Liver (tissue), 9 donors: ENCODE measurements around the gene ZNF496. TPM values are rescaled to one million over a fixed set of nuclear protein-coding genes. Genes with fewer than 3 reads are reported as not detected.

ENCODE experiments used
- DNase-seq: peaks from one replicate; pipeline ENCODE4 v3.0.0-alpha.2; 2017; ENCODE audit warnings: low spot score
- H3K27ac ChIP-seq, 2 donors: one replicate each; pipeline ENCODE4 v1.7.0; 2013; ENCODE audit warnings: inconsistent platforms in 2 of 2, low read length in 2 of 2, control low read depth in 1 of 2, low read depth in 1 of 2, mild to moderate bottlenecking in 1 of 2
- H3K27me3 ChIP-seq, 4 donors: one replicate each; pipeline versions ENCODE4 v1.6.1 to v1.7.0; 2013; ENCODE audit warnings: low read length in 3 of 4, inconsistent platforms in 1 of 4, mild to moderate bottlenecking in 1 of 4, moderate library complexity in 1 of 4; ENCODE audit not compliant: control insufficient read depth in 4 of 4, insufficient read depth in 4 of 4
- H3K36me3 ChIP-seq, 4 donors: one replicate each; pipeline versions ENCODE4 v1.6.1 to v1.7.0; 2013; ENCODE audit warnings: low read length in 3 of 4, mild to moderate bottlenecking in 3 of 4, low read depth in 1 of 4, moderate library complexity in 1 of 4; ENCODE audit not compliant: control insufficient read depth in 4 of 4, insufficient read depth in 3 of 4
- H3K4me1 ChIP-seq, 4 donors: one replicate each; pipeline versions ENCODE4 v1.6.1 to v1.7.0; 2013; ENCODE audit warnings: low read length in 3 of 4, mild to moderate bottlenecking in 3 of 4, moderate library complexity in 1 of 4; ENCODE audit not compliant: control insufficient read depth in 4 of 4, insufficient read depth in 4 of 4
- H3K4me3 ChIP-seq, 3 donors: one replicate each; pipeline versions ENCODE4 v1.6.1 to v1.7.0; 2013; ENCODE audit warnings: low read length in 3 of 3, control low read depth in 1 of 3, low read depth in 1 of 3, mild to moderate bottlenecking in 1 of 3
- H3K9ac ChIP-seq, 2 donors: one replicate each; pipeline ENCODE4 v1.7.0; 2013; ENCODE audit warnings: low read length in 2 of 2, mild to moderate bottlenecking in 2 of 2, moderate library complexity in 2 of 2, control low read depth in 1 of 2, low read depth in 1 of 2
- H3K9me3 ChIP-seq, 4 donors: one replicate each; pipeline versions ENCODE4 v1.6.1 to v1.7.0; 2013; ENCODE audit warnings: low read length in 3 of 4; ENCODE audit not compliant: control insufficient read depth in 4 of 4
- EGR1 ChIP-seq, 2 donors: IDR thresholded peaks; 2 replicates each; pipeline ENCODE4 v1.6.1; 2016 to 2018; ENCODE audit warnings: antibody characterized with exemption in 2 of 2, low read depth in 2 of 2
- FOXA1 ChIP-seq: IDR thresholded peaks from 2 replicates; pipeline ENCODE4 v1.6.1; 2016; ENCODE audit warnings: antibody characterized with exemption
- GABPA ChIP-seq, 2 donors: IDR thresholded peaks in 1 of 2; conservative IDR thresholded peaks in 1 of 2; 2 replicates each; pipeline ENCODE4 v1.6.1; 2016; ENCODE audit warnings: antibody characterized with exemption in 2 of 2, mild to moderate bottlenecking in 1 of 2, moderate library complexity in 1 of 2
- HNF4A ChIP-seq, 2 donors: conservative IDR thresholded peaks; 2 replicates each; pipeline ENCODE4 v1.6.1; 2016; ENCODE audit warnings: antibody characterized with exemption in 2 of 2, mild to moderate bottlenecking in 2 of 2
- HNF4G ChIP-seq: IDR thresholded peaks from 2 replicates; pipeline ENCODE4 v1.6.1; 2016; ENCODE audit warnings: antibody characterized with exemption
- MAX ChIP-seq: IDR thresholded peaks from 2 replicates; pipeline ENCODE4 v1.6.1; 2016; ENCODE audit warnings: antibody characterized with exemption
- NR2F2 ChIP-seq: IDR thresholded peaks from 2 replicates; pipeline ENCODE4 v1.6.1; 2016; ENCODE audit warnings: antibody characterized with exemption
- RAD21 ChIP-seq, 2 donors: IDR thresholded peaks; 2 replicates each; pipeline ENCODE4 v1.6.1; 2016; ENCODE audit warnings: antibody characterized with exemption in 2 of 2, mild to moderate bottlenecking in 2 of 2
- REST ChIP-seq: IDR thresholded peaks from 2 replicates; pipeline ENCODE4 v1.6.1; 2016; ENCODE audit warnings: antibody characterized with exemption, mild to moderate bottlenecking
- RXRA ChIP-seq, 2 donors: IDR thresholded peaks; 2 replicates each; pipeline ENCODE4 v1.6.1; 2017 to 2018; ENCODE audit warnings: antibody characterized with exemption in 2 of 2, mild to moderate bottlenecking in 1 of 2
- TAF1 ChIP-seq: conservative IDR thresholded peaks from 2 replicates; pipeline ENCODE4 v1.6.1; 2016; ENCODE audit warnings: antibody characterized with exemption, mild to moderate bottlenecking
- YY1 ChIP-seq: IDR thresholded peaks from 2 replicates; pipeline ENCODE4 v1.6.1; 2016; ENCODE audit warnings: antibody characterized with exemption, mild to moderate bottlenecking
- WGBS: extraction: QIAGEN DNeasy Blood & Tissue Kit; methylation state at CpG from one replicate; pipeline ENCODE4 v1.1.7; 2013; 5-methylcytosine and 5-hydroxymethylcytosine counted together
- polyA plus RNA-seq, 2 donors: library from polyadenylated mRNA; stranded (reverse) in 1 of 2; unstranded in 1 of 2; fragments of 200-250 nt in 1 of 2; fragments of >200 nt in 1 of 2; fragmentation: Nextera tagmentation in 1 of 2; extraction: Ambion mirVana in 1 of 2; gene quantifications; one replicate each; pipeline versions ENCODE4 v1.2.1 to v1.2.3, GENCODE V29; 2013 to 2015
- total RNA-seq, 2 donors: library from RNA; depleted of rRNA; stranded (reverse); fragments of >200 nt; gene quantifications; one replicate each; pipeline ENCODE4 v1.2.3, GENCODE V29; 2014
- TF ChIP-seq, protein P1 (sequence below): fragments of 150-350 bp; IDR thresholded peaks from 2 replicates; pipeline ENCODE4 v1.5.1; 2017; ENCODE audit warnings: improper control_type of control experiment, low read depth, low read length; ENCODE audit not compliant: missing input control
- TF ChIP-seq, protein P2 (sequence below): IDR thresholded peaks from 2 replicates; pipeline ENCODE4 v1.6.1; 2016; ENCODE audit warnings: antibody characterized with exemption
- donor health status: healthy.
- donor health status: healthy.
- donor health status: healthy.
- donor health status: healthy.
- donor health status: healthy.

Gene ZNF496
- total and polyA plus RNA-seq, 4 donors, result 0.93 to 7.5 (median 4.7) TPM

GRCh38 chr1:247326411-247327130, 5.1 kb downstream of the ZNF496 start (continued):
- TF ChIP-seq GABPA (IDR thresholded peaks at IDR 0.05 in 1 of 2, conservative IDR thresholded peaks at IDR 0.05 in 1 of 2), result no peak
- TF ChIP-seq HNF4A (conservative IDR thresholded peaks at IDR 0.05), result no peak
- no peak for TF ChIP-seq RAD21 (IDR thresholded peaks at IDR 0.05)
- no peak for TF ChIP-seq HNF4G
- no peak for TF ChIP-seq NR2F2
- no peak for TF ChIP-seq TAF1
- TF ChIP-seq EGR1 (IDR thresholded peaks at IDR 0.05; ENCODE audit: low read depth in 2 of 2), result no peak
- no peak for TF ChIP-seq YY1

GRCh38 chr1:247324923-247325322, 6.7 kb downstream of the ZNF496 start:
- Histone ChIP-seq H3K4me3 (no peak overlapping the region), H3K9ac (no peak overlapping the region), H3K27ac (no peak overlapping the region), H3K4me1 (no peaks in the 10 kb centered on the region), H3K9me3 (no peaks in the 10 kb centered on the region), H3K36me3 (peaks cover 6 to 39% (median 14%) of the 10 kb centered on the region in 4 donors), H3K27me3 (no peaks in the 10 kb centered on the region)
- TF ChIP-seq NR2F2, result no peak
- no peak for TF ChIP-seq HNF4A (conservative IDR thresholded peaks at IDR 0.05)
- TF ChIP-seq TAF1, result no peak
- WGBS, result 92% methylated on average over 2 of the region's 2 CpGs
- no peak for DNase-seq

DNA sequence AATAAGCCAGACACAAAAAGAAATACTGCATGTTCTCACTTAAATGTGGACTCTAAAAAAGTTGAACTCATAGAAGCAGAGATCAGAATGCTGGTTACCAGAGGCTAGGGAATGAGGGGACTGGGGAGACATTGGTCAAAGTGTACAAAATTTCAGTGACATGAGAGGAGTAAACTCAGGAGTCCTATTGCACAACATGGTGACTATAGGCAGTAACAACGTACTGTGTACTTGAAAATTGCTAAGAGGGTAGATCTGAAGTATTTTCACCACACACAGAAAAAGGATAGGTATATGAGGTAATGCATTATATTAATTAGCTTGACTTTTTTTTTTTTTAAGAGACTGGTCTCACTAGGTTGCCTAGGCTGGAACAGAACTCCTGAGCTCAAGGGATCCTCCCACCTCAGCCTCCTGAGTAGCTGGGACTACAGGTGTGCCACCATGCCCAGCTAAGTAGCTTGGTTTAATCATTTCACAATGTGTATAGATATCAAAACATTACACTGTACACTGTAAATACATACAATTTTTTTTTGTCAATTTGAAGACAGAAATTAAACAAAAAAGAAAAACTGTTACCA, 7.4 kb downstream of the ZNF496 start:
- no peak overlapping the region for H3K4me3 ChIP-seq
- no peaks in the 10 kb centered on the region for H3K4me1 ChIP-seq
- TF ChIP-seq TAF1, result no peak
- TF ChIP-seq REST, result no peak
- no peak for TF ChIP-seq HNF4G
- WGBS, result 87% methylated on average over 1 of the region's 1 CpG
- H3K27ac ChIP-seq, result no peak overlapping the region
- H3K9ac ChIP-seq, result no peak overlapping the region
- no peak for DNase-seq
- no peaks in the 10 kb centered on the region for H3K9me3 ChIP-seq
- H3K27me3 ChIP-seq, result no peaks in the 10 kb centered on the region
- H3K36me3 ChIP-seq, result peaks cover 6 to 41% (median 14%) of the 10 kb centered on the region in 4 donors

DNA sequence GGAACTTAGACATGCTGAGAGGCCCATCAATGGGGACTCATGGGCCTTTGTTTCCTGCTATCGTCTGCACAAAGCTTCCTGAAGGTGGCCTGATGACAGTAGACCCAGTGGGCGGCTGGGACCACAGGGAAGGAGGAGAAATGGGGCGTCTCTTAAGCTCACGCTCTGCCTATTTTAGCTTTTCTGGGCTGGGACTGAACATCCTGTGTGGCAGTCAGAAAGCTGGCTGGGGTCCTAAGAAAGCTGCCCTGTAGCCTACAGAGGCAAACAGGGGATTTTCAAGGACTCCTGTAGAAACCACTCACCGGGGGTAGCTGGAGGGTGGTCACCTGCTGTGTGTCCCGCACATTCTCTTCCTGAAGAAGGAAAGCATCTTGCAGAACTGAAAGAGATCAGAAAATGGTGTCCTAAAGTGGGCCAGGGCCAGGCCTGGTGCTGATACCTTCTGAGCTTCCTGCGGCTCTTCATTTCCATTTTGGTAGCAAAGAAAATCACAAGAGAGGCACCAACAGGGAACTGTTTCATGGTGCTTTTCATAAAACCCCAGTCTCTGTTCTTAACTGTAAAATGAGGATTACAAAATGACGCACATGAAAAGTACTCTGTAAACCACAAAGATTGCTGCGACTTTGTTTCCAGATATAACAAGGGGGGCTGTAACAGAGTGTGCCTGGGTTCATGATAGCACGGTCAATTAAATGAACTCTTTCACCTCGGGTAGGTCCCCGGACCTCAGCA, 8.6 kb downstream of the ZNF496 start:
- no peak overlapping the region for H3K9ac ChIP-seq
- TF ChIP-seq, protein P1, sequence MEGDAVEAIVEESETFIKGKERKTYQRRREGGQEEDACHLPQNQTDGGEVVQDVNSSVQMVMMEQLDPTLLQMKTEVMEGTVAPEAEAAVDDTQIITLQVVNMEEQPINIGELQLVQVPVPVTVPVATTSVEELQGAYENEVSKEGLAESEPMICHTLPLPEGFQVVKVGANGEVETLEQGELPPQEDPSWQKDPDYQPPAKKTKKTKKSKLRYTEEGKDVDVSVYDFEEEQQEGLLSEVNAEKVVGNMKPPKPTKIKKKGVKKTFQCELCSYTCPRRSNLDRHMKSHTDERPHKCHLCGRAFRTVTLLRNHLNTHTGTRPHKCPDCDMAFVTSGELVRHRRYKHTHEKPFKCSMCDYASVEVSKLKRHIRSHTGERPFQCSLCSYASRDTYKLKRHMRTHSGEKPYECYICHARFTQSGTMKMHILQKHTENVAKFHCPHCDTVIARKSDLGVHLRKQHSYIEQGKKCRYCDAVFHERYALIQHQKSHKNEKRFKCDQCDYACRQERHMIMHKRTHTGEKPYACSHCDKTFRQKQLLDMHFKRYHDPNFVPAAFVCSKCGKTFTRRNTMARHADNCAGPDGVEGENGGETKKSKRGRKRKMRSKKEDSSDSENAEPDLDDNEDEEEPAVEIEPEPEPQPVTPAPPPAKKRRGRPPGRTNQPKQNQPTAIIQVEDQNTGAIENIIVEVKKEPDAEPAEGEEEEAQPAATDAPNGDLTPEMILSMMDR, result no peak
- TF ChIP-seq MAX (no peak), RXRA (IDR thresholded peaks at IDR 0.05) (no peak), HNF4G (no peak), YY1 (no peak), RAD21 (IDR thresholded peaks at IDR 0.05) (no peak), TAF1 (no peak), HNF4A (conservative IDR thresholded peaks at IDR 0.05) (no peak), FOXA1 (no peak), NR2F2 (no peak), EGR1 (IDR thresholded peaks at IDR 0.05; ENCODE audit: low read depth in 2 of 2) (no peak)
- TF ChIP-seq, protein P2, sequence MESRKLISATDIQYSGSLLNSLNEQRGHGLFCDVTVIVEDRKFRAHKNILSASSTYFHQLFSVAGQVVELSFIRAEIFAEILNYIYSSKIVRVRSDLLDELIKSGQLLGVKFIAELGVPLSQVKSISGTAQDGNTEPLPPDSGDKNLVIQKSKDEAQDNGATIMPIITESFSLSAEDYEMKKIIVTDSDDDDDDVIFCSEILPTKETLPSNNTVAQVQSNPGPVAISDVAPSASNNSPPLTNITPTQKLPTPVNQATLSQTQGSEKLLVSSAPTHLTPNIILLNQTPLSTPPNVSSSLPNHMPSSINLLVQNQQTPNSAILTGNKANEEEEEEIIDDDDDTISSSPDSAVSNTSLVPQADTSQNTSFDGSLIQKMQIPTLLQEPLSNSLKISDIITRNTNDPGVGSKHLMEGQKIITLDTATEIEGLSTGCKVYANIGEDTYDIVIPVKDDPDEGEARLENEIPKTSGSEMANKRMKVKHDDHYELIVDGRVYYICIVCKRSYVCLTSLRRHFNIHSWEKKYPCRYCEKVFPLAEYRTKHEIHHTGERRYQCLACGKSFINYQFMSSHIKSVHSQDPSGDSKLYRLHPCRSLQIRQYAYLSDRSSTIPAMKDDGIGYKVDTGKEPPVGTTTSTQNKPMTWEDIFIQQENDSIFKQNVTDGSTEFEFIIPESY, result no peak
- no peak overlapping the region for H3K4me3 ChIP-seq
- no peaks in the 10 kb centered on the region for H3K4me1 ChIP-seq
- DNase-seq, result no peak
- WGBS, result 83% methylated on average over 12 of the region's 12 CpGs
- no peaks in the 10 kb centered on the region for H3K27me3 ChIP-seq
- no peaks in the 10 kb centered on the region for H3K9me3 ChIP-seq
- no peak overlapping the region for H3K27ac ChIP-seq
- peaks cover 2 to 30% (median 14%) of the 10 kb centered on the region in 4 donors for H3K36me3 ChIP-seq
